Ascending aorta (tissue), 2 donors: Measurements from ENCODE around the gene ADAMTSL3. TPM values are rescaled to one million over a fixed set of nuclear protein-coding genes. Genes with fewer than 3 reads are reported as not detected.

ENCODE experiments used
- DNase-seq, 2 donors: peaks; one replicate each; pipeline ENCODE4 v3.0.0-alpha.2; 2019; ENCODE audit warnings: low spot score in 2 of 2
- H3K27ac ChIP-seq, 2 donors: fragments of 200-600 bp; sonication (generic); one replicate each; pipeline ENCODE4 v1.5.1; 2016 to 2017; ENCODE audit warnings: mild to moderate bottlenecking in 1 of 2
- H3K27me3 ChIP-seq: fragments of 200-600 bp; sonication (generic); one replicate; pipeline ENCODE4 v1.5.1; 2017
- H3K36me3 ChIP-seq, 2 donors: fragments of 200-600 bp; sonication (generic); one replicate each; pipeline ENCODE4 v1.5.1; 2016
- H3K4me1 ChIP-seq, 2 donors: fragments of 200-600 bp; sonication (generic); one replicate each; pipeline ENCODE4 v1.5.1; 2016 to 2017; ENCODE audit warnings: mild to moderate bottlenecking in 1 of 2
- H3K4me3 ChIP-seq, 2 donors: fragments of 200-600 bp; sonication (generic); one replicate each; pipeline ENCODE4 v1.5.1; 2016 to 2017; ENCODE audit warnings: mild to moderate bottlenecking in 1 of 2
- H3K9me3 ChIP-seq, 2 donors: fragments of 200-600 bp; sonication (generic); one replicate each; pipeline ENCODE4 v1.5.1; 2016
- CTCF ChIP-seq, 3 experiments: fragments of 200-600 bp in 2 of 3; fragments of 450-650 bp in 1 of 3; sonication (generic) in 2 of 3; IDR thresholded peaks; one replicate each; pipeline ENCODE4 v1.5.1; 2016 to 2019; ENCODE audit warnings: antibody characterized with exemption in 3 of 3, mild to moderate bottlenecking in 1 of 3, moderate library complexity in 1 of 3
- intact Hi-C: fragments of 100-400 bp; cut with DNase I; formaldehyde crosslinking; loops from one replicate; pipeline ENCODE4 v1.15.1; 2023
- total RNA-seq: library from RNA; depleted of rRNA; stranded (reverse); fragments of >200 nt; gene quantifications from one replicate; pipeline ENCODE4 v1.1.0, GENCODE V29; 2016

ADAMTSL3 gene
- total RNA-seq, 1 donor from 2014 or later = 28.1 TPM

- Histone ChIP-seq H3K4me1 (peaks cover 0 to 4% of the 10 kb centered on the region in 2 donors), H3K36me3 (peaks cover 0 to 7% of the 10 kb centered on the region in 2 donors), H3K27me3 (no peaks in the 10 kb centered on the region), H3K4me3 (no peak overlapping the region), H3K27ac (no peak overlapping the region), H3K9me3 (no peaks in the 10 kb centered on the region)
- TF ChIP-seq CTCF (IDR thresholded peaks at IDR 0.05) = no peak
- DNase-seq = no peak
- intact Hi-C loops = no loop called here
Measured at GRCh38 chr15:83854950-83855707, 201.2 kb downstream of the ADAMTSL3 start.

- no peak overlapping the region for H3K4me3 ChIP-seq
- peaks cover 0 to 15% of the 10 kb centered on the region in 2 donors for H3K36me3 ChIP-seq
- no peaks in the 10 kb centered on the region for H3K9me3 ChIP-seq
- DNase-seq = no peak
- H3K4me1 ChIP-seq = peaks cover 0 to 4% of the 10 kb centered on the region in 2 donors
- intact Hi-C loops = no loop called here
- H3K27ac ChIP-seq = no peak overlapping the region
- no peaks in the 10 kb centered on the region for H3K27me3 ChIP-seq
- no peak for TF ChIP-seq CTCF (IDR thresholded peaks at IDR 0.05)
Measured at GRCh38 chr15:83855956-83856355, 202.0 kb downstream of the ADAMTSL3 start.

GRCh38 chr15:83858820-83859505 lies 205.0 kb downstream of the ADAMTSL3 start:
- Histone ChIP-seq H3K4me3 (no peak overlapping the region), H3K36me3 (peaks cover 0 to 17% of the 10 kb centered on the region in 2 donors), H3K9me3 (no peaks in the 10 kb centered on the region), H3K27me3 (no peaks in the 10 kb centered on the region), H3K4me1 (peaks cover 0 to 4% of the 10 kb centered on the region in 2 donors), H3K27ac (no peak overlapping the region)
- intact Hi-C loops = no loop called here
- TF ChIP-seq CTCF (IDR thresholded peaks at IDR 0.05) = no peak
- DNase-seq = no peak

GRCh38 chr15:83866692-83867091 lies 212.8 kb downstream of the ADAMTSL3 start:
- Histone ChIP-seq H3K4me3 (no peak overlapping the region), H3K27ac (no peak overlapping the region), H3K4me1 (no peaks in the 10 kb centered on the region), H3K9me3 (no peaks in the 10 kb centered on the region), H3K36me3 (no peaks in the 10 kb centered on the region), H3K27me3 (no peaks in the 10 kb centered on the region)
- no peak for DNase-seq
- TF ChIP-seq CTCF (IDR thresholded peaks at IDR 0.05) = no peak
- intact Hi-C loops = no loop called here

GRCh38 chr15:83869341-83869740 lies 215.4 kb downstream of the ADAMTSL3 start:
- Histone ChIP-seq H3K4me3 (no peak overlapping the region), H3K27me3 (no peaks in the 10 kb centered on the region), H3K9me3 (no peaks in the 10 kb centered on the region), H3K36me3 (no peaks in the 10 kb centered on the region), H3K27ac (no peak overlapping the region), H3K4me1 (no peaks in the 10 kb centered on the region)
- no peak for DNase-seq
- intact Hi-C loops = no loop called here
- no peak for TF ChIP-seq CTCF (IDR thresholded peaks at IDR 0.05)
